Large intestine (tissue), 3 donors: ENCODE data around the gene RBM28. TPM values are rescaled to one million over a fixed set of nuclear protein-coding genes. Genes with fewer than 3 reads are reported as not detected.
A peak's percentile ranks its signal among the peaks of the same experiment; 100 is the strongest.

Experiments used
- DNase-seq, 2 donors: peaks; one replicate each; pipeline versions ENCODE4 v3.0.0 to v3.0.0-alpha.2; 2013
- H3K27ac ChIP-seq: one replicate; pipeline ENCODE4 v1.5.1; 2013; ENCODE audit warnings: low read length
- H3K27me3 ChIP-seq: 2 replicates; pipeline ENCODE4 v1.6.1; 2013; ENCODE audit warnings: low read length; ENCODE audit not compliant: control insufficient read depth, insufficient read depth
- H3K36me3 ChIP-seq: 2 replicates; pipeline ENCODE4 v1.6.1; 2013; ENCODE audit warnings: low read length; ENCODE audit not compliant: control insufficient read depth, insufficient read depth
- H3K4me1 ChIP-seq: one replicate; pipeline ENCODE4 v1.6.1; 2013; ENCODE audit warnings: low read length; ENCODE audit not compliant: control insufficient read depth, insufficient read depth
- H3K4me3 ChIP-seq: one replicate; pipeline ENCODE4 v1.5.1; 2013; ENCODE audit warnings: low read length
- H3K9me3 ChIP-seq: one replicate; pipeline ENCODE4 v1.6.1; 2013; ENCODE audit warnings: mild to moderate bottlenecking, low read depth, low read length, moderate library complexity; ENCODE audit not compliant: control insufficient read depth
- WGBS: methylation state at CpG from one replicate; pipeline ENCODE4 v1.1.5; 2013; ENCODE audit warnings: low lambda C conversion rate; ENCODE audit not compliant: insufficient coverage; 5-methylcytosine and 5-hydroxymethylcytosine counted together
- polyA plus RNA-seq: library from polyadenylated mRNA; unstranded; fragments of 120-200 nt; gene quantifications from one replicate; pipeline ENCODE4 v1.2.1, GENCODE V29; 2013

The RBM28 gene
- polyA plus RNA-seq, 1 donor, result 25.3 TPM

- Histone ChIP-seq H3K4me1 (peaks cover 19% of the 10 kb centered on the region), H3K27ac (no peak overlapping the region), H3K4me3 (peak overlapping the region; percentile 16), H3K36me3 (no peaks in the 10 kb centered on the region), H3K9me3 (peaks cover 9% of the 10 kb centered on the region), H3K27me3 (peaks cover 54% of the 10 kb centered on the region)
- no CpG with 5 or more reads among the region's 37 CpGs for WGBS
- no peak for DNase-seq
These were observed 72.2 kb downstream of the RBM28 start for GRCh38 chr7:128271471-128271941.

GRCh38 chr7:128270826-128271272, 72.9 kb downstream of the RBM28 start:
- H3K4me3 ChIP-seq, result peak overlapping the region; percentile 10
- no peaks in the 10 kb centered on the region for H3K36me3 ChIP-seq
- no peak overlapping the region for H3K27ac ChIP-seq
- peaks cover 20% of the 10 kb centered on the region for H3K4me1 ChIP-seq
- peaks cover 9% of the 10 kb centered on the region for H3K9me3 ChIP-seq
- WGBS, result no CpG with 5 or more reads among the region's 31 CpGs
- no peak for DNase-seq
- peaks cover 57% of the 10 kb centered on the region for H3K27me3 ChIP-seq

DNA sequence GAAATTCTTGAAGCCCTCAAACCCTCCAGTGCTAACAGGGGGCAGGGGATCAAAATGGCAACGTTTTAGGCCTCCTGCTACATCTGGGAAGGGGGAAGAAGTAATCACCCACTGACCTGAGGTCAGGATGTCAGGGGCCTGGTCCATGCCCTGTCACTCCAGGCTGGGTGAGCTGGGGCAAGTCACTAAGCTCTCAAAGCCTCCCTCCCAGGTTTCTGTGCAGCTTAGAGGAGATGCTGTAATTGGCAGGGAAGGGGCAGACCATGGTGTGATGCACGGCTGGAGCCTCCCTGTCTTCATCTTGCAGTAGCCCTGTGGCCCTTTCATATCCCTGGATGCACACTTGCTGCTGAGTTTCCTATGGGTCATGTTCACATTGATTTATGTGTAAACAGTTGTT, 75.5 kb downstream of the RBM28 start:
- no peak for DNase-seq

GRCh38 chr7:128267595-128267924, 76.1 kb downstream of the RBM28 start:
- Histone ChIP-seq H3K27me3 (peaks cover 44% of the 10 kb centered on the region), H3K4me1 (peaks cover 25% of the 10 kb centered on the region), H3K9me3 (peaks cover 9% of the 10 kb centered on the region), H3K4me3 (no peak overlapping the region), H3K36me3 (no peaks in the 10 kb centered on the region), H3K27ac (peak overlapping the region; percentile 30)
- no CpG with 5 or more reads among the region's 4 CpGs for WGBS
- DNase-seq, result no peak

More for the DNA sequence above, 75.5 kb downstream of the RBM28 start:
- Histone ChIP-seq H3K27ac (no peak overlapping the region), H3K4me1 (peaks cover 25% of the 10 kb centered on the region), H3K9me3 (peaks cover 9% of the 10 kb centered on the region), H3K4me3 (no peak overlapping the region), H3K27me3 (peaks cover 50% of the 10 kb centered on the region), H3K36me3 (no peaks in the 10 kb centered on the region)
- WGBS, result no CpG with 5 or more reads among the region's 2 CpGs

DNA sequence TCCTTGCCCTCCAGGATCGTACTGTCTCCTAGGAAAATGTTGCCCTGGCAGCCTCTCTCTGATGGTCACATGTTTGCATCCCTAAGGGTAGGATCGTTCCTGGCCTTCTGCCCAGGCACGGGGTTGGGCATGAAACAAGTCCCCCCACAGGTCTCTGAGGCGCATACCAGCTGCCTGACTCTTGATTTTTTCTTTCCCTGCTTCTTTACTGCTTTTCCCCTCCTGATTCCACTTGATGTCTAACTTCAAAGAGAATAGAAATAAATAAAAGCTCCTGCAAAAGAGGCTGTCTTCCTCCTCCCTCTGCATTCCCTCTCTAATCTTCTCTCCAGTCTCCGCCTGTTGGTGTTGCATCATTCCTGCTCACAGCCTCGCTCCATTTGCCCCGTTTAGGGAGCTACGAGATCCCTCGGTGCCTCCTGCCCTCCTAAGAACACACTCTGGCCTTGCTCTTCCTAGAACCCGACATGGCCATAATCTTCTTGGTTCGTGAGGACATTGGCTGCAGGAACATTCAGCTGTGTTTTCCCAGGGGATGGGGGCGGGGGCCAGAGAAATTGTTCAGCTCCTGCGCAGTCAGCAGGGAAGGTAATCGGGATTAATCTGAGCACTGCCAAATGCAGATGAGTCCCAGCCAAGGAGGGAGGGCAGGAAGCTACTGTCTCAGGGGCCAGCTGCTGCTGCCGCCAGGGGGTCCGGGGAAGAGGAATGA, 76.7 kb downstream of the RBM28 start:
- H3K4me3 ChIP-seq, result no peak overlapping the region
- H3K9me3 ChIP-seq, result peaks cover 6% of the 10 kb centered on the region
- WGBS, result 0% methylated on average over 1 of the region's 16 CpGs
- peak overlapping the region; percentile 30 for H3K27ac ChIP-seq
- no peaks in the 10 kb centered on the region for H3K36me3 ChIP-seq
- peaks cover 39% of the 10 kb centered on the region for H3K27me3 ChIP-seq
- H3K4me1 ChIP-seq, result peaks cover 25% of the 10 kb centered on the region
- DNase-seq, result peak; percentile 24 to 57

GRCh38 chr7:128266529-128266882, 77.2 kb downstream of the RBM28 start:
- no CpG with 5 or more reads among the region's 1 CpG for WGBS
- Histone ChIP-seq H3K27me3 (peaks cover 34% of the 10 kb centered on the region), H3K36me3 (no peaks in the 10 kb centered on the region), H3K9me3 (peaks cover under 1% of the 10 kb centered on the region), H3K4me3 (no peak overlapping the region), H3K27ac (no peak overlapping the region), H3K4me1 (peaks cover 22% of the 10 kb centered on the region)
- DNase-seq, result no peak

DNA sequence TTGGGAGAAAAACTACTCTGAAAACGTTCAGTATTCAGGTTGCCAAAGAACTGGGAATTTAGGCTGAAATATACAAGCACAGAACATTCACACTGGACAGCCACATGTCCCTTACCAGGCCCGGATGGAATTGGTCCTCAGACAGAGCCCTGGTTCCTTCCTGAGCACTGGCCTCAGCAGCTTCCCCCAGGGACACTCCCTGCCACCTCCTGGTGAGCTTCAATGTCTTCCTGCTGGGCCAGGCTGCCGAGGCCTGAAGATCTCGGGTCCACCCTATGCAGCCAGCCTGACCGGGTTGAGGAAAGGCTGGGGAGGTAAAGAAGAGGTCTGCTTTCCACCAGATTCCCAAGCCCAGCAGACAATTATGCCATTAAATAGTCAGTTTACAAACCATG, 77.8 kb downstream of the RBM28 start:
- Histone ChIP-seq H3K27ac (no peak overlapping the region), H3K9me3 (no peaks in the 10 kb centered on the region), H3K4me1 (peaks cover 17% of the 10 kb centered on the region), H3K36me3 (no peaks in the 10 kb centered on the region), H3K4me3 (no peak overlapping the region), H3K27me3 (peaks cover 27% of the 10 kb centered on the region)
- WGBS, result no CpG with 5 or more reads among the region's 5 CpGs
- DNase-seq, result no peak

DNA sequence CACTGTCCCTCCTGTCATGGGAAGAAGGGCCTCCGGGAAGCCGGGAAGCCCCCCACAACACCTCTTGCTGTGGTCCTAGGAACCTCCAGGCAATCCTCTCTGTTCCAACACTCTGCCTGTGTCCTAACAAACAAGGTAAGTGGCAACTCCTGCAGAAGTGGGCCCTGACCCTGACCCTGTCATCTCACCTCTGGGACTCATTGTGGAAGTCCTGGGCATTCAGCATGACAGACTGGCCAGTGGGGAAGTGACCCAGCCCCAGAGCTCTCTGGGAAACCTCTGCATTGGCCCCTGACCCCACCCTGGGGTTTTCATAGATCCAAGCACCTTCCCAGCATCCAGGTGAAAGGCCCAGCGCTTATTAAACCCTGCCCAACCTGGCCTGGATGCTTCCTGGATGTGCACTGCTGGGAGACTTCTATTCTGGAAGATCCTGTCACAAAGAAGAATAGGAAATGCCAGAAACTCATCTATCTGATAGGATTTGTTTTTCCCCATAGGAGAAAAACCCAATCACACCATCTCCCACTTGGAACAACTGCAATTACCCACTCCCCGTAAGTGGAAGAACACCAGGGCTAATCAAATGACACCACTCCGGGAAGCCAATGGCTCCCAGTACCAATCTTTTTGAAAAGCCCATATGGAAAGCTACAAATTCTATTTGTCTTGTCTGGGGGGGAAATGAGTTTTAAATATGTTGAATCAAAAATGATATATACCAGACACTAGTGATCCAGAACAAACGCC, 78.4 kb downstream of the RBM28 start:
- Histone ChIP-seq H3K4me1 (peaks cover 14% of the 10 kb centered on the region), H3K4me3 (no peak overlapping the region), H3K36me3 (no peaks in the 10 kb centered on the region), H3K27ac (no peak overlapping the region), H3K27me3 (peaks cover 22% of the 10 kb centered on the region), H3K9me3 (no peaks in the 10 kb centered on the region)
- WGBS, result no CpG with 5 or more reads among the region's 6 CpGs
- DNase-seq, result no peak

DNA sequence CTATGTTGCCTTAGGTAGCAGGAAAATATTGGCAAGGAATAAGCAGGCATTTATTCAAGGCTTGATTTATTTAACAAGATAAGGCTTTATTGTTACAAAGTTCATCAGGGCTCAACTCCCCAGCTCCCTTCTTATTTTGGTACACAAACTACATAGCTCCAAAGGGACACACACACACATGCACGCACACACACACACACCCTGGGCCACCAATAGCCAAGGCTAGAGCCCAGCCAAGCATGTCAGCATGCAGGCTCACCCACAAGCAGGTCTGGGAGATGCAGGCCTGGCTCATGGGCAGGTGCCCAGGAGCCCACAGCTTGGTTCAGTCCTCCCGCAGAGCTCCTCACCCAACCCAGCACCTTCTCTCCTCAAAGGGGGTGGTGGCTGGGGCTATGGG, 79.2 kb downstream of the RBM28 start:
- WGBS, result no CpG with 5 or more reads among the region's 2 CpGs
- no peak for DNase-seq
- no peaks in the 10 kb centered on the region for H3K36me3 ChIP-seq
- peaks cover 23% of the 10 kb centered on the region for H3K4me1 ChIP-seq
- no peaks in the 10 kb centered on the region for H3K9me3 ChIP-seq
- H3K27ac ChIP-seq, result no peak overlapping the region
- H3K4me3 ChIP-seq, result no peak overlapping the region
- H3K27me3 ChIP-seq, result peaks cover 16% of the 10 kb centered on the region

- Histone ChIP-seq H3K27me3 (peaks cover 13% of the 10 kb centered on the region), H3K4me1 (peaks cover 28% of the 10 kb centered on the region), H3K36me3 (no peaks in the 10 kb centered on the region), H3K9me3 (no peaks in the 10 kb centered on the region), H3K4me3 (no peak overlapping the region), H3K27ac (no peak overlapping the region)
- no CpG with 5 or more reads among the region's 3 CpGs for WGBS
- no peak for DNase-seq
These were observed 80.3 kb downstream of the RBM28 start for GRCh38 chr7:128263420-128263819.
